Prostate gland (tissue), 2 donors: Measurements from ENCODE around the gene SLC27A2.

Source experiments
- CTCF ChIP-seq, 4 experiments: fragments of 200-600 bp in 2 of 4; fragments of 450-650 bp in 2 of 4; sonication (generic) in 2 of 4; IDR thresholded peaks; 1 replicate in 3 of 4; 2 replicates in 1 of 4; pipeline ENCODE4 v1.5.1; 2016 to 2019; ENCODE audit warnings: antibody characterized with exemption in 4 of 4, mild to moderate bottlenecking in 2 of 4, moderate library complexity in 2 of 4
- POLR2A ChIP-seq: fragments of 450-650 bp; IDR thresholded peaks from one replicate; pipeline ENCODE4 v1.6.1; 2016; ENCODE audit warnings: antibody characterized with exemption, mild to moderate bottlenecking
- POLR2AphosphoS5 ChIP-seq: sonication (generic); formaldehyde crosslinking; IDR thresholded peaks from one replicate; pipeline ENCODE4 v1.6.1; 2017; ENCODE audit warnings: antibody characterized with exemption

GRCh38 chr15:50186752-50187151 lies 4.8 kb downstream of the SLC27A2 start:
- TF ChIP-seq POLR2A, result no peak
- TF ChIP-seq CTCF (IDR thresholded peaks at IDR 0.05), result no peak
- no peak for TF ChIP-seq POLR2AphosphoS5
